Measurements from ENCODE around the gene FBXL15.

Gene FBXL15

GRCh38 chr10:102420714-102421506, at the start of gene FBXL15:
FBXL15 (plus strand) TSS chr10:102420836; CDS start chr10:102421130, 294 bp downstream.
- DNase-seq (ENCODE audit: low spot score), result peak; percentile 94

- DNase-seq (ENCODE audit: low spot score), result no peak
Measured at GRCh38 chr10:102371295-102371694, 49.3 kb upstream of the FBXL15 start.

DNA sequence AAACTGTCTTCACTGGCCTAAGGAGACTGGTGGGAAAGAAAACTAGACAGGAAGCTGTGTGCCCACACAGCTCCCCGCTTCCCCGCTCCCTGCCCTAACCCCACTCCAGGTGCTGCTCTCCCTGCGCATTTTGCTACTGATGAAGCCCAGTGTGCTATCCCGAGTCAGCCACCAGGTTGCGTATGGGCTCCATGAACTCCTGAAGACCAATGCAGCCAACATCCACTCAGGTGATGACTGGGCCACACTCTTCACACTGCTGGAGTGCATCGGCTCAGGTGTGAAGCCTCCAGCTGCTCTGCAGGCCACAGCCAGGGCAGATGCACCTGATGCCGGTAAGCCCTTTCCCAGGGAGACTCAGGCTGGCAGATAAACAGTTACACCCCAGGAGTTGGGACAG, 45.4 kb upstream of the FBXL15 start:
- no peak for DNase-seq (ENCODE audit: low spot score)

DNA sequence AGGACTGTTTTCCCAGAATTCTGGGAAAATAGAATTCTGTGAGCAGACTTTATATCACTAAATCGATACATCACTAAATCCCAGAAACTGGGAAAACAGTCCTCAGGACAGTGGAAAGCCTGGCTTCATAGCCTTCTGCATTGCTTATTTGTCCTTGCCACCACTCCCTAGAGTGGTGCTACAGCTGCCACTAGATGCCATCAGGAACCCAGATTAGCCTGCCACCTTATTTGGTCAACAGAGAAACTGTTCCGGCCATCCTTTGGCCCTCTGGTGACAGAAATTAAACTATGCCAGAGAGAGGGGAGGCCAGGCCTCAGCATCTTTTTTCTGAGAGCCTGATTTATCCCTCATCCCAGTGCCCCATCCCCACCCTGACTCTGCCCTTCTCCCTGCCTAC, 44.8 kb upstream of the FBXL15 start:
- DNase-seq (ENCODE audit: low spot score), result no peak

- DNase-seq (ENCODE audit: low spot score), result no peak
Measured at GRCh38 chr10:102376901-102377300, 43.7 kb upstream of the FBXL15 start.

DNA sequence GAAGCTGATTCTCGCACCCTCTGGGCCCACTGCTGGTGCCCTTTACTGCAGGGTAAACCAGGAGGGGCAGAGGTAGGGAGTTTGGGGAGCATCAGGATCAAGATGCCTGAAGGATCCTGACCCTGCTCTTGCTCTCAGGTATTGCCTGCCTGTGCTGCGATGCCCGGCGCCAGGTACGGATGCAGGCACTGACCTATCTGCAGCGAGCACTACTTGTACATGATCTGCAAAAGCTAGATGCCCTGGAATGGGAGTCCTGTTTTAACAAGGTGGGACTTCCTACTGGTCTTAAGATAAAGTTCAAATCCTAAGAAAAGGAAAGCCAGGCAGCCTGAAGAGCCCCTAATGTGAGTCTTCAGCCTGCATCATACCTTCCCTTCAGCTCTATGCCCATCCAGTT, 41.3 kb upstream of the FBXL15 start:
- no peak for DNase-seq (ENCODE audit: low spot score)

GRCh38 chr10:102381983-102382382, 38.7 kb upstream of the FBXL15 start:
- no peak for DNase-seq (ENCODE audit: low spot score)

DNA sequence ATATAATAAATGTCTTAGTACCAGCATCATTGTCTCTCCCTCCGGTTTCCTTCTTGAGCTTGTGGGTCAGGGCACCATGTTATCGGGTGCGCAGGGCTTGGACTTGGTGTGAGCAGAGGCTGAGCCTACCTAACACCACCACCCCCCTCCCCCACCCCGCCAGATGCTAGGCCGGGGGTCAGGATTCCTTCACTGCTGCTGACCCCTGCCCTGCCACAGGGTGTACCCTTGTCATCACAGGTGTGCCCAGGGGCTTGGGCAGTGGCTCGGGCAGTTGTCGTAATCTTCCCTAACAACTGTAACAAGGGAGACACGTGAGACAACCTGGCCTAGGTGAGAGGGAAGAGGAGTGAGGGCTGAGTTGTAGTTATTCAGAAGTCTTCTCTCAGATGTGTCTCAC, 37.8 kb upstream of the FBXL15 start:
- DNase-seq (ENCODE audit: low spot score), result no peak

- no peak for DNase-seq (ENCODE audit: low spot score)
Measured at GRCh38 chr10:102384053-102384452, 36.6 kb upstream of the FBXL15 start.

- DNase-seq (ENCODE audit: low spot score), result no peak
Measured at GRCh38 chr10:102384606-102385429, 35.8 kb upstream of the FBXL15 start.

DNA sequence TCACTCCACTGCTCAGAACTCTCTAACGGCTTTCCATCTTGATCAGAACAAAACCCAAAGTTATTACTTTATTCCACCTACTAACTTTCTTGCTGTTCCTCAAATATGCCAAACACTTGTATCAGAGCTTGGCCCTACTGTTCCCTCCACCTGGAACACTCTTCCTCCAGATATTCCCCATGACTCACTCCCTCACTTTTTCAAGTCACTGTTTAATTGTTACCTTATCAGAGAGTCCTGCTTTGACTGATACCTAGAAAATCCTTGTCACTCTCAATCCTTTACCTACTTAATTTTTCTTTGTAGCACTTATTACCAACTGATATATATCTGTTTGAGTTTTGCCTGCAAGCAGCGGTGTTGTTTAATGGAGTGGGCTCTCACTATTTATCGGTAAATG, 30.7 kb upstream of the FBXL15 start:
- no peak for DNase-seq (ENCODE audit: low spot score)

- no peak for DNase-seq (ENCODE audit: low spot score)
Measured at GRCh38 chr10:102392306-102392705, 28.3 kb upstream of the FBXL15 start.

DNA sequence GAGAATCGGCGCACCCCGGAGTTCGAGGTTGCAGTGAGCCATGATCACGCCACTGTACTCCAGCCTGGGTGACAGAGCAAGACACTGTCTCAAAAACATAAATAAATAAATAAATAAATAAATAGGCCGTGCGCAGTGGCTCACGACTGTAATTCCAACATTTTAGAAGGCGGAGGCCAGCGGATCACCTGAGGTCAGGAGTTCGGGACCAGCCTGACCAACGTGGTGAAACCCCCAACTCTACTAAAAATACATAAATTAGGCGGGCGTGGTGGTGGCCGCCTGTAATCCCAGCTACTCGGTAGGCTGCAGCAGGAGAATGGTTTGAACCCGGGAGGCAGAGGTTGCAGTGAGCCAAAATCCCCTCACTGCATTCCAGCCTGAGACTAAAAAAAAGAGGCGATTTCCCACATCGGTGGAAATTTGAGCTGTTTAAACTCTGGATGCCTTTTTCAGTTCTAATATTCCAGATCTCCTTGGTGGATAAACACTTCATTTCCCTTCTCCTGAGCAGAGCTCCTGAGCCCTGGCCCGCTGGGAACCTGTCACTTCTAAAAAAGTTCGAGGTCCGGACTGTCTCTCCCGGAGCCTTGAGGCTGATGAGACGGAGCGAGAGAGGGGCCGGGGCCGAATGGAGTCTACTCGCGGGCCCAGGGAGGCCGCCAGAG, 27.1 kb upstream of the FBXL15 start:
- DNase-seq (ENCODE audit: low spot score), result no peak

GRCh38 chr10:102394079-102394800, 26.4 kb upstream of the FBXL15 start:
- peak; percentile 63 for DNase-seq (ENCODE audit: low spot score)

- peak; percentile 6 for DNase-seq (ENCODE audit: low spot score)
Measured at GRCh38 chr10:102394801-102395399, 25.7 kb upstream of the FBXL15 start.

GRCh38 chr10:102395400-102396316, 25.0 kb upstream of the FBXL15 start, which contains the start of gene NFKB2:
NFKB2 (plus strand) TSS chr10:102395705; CDS start chr10:102395960, 255 bp downstream.
- peak; percentile 80 for DNase-seq (ENCODE audit: low spot score)

DNA sequence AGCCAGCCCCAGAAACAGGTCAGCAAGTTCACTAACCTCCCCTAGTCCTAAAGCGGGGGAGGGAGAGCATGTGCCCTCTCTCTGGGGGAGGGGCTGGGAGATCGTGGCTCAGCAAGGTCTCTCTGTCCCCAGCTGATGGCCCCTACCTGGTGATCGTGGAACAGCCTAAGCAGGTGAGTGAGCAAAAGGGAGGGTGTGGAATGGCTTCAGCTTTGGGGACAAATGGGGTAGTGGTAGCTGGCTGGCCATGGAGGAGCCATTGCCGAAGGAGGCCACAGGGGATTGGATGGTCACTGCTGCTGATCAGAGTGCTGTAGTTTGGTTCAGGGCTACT, 24.4 kb upstream of the FBXL15 start:
- no peak for DNase-seq (ENCODE audit: low spot score)

DNA sequence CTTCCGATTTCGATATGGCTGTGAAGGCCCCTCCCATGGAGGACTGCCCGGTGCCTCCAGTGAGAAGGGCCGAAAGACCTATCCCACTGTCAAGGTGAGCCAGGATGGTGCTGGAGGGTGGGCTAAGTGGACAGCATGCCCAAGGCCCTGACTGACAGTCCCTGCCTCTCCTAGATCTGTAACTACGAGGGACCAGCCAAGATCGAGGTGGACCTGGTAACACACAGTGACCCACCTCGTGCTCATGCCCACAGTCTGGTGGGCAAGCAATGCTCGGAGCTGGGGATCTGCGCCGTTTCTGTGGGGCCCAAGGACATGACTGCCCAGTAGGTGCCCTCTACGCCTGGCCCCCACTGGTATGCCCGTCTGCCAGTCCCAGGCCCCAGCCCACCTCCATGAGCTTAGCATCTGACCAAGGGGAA, 23.9 kb upstream of the FBXL15 start:
- no peak for DNase-seq (ENCODE audit: low spot score)

GRCh38 chr10:102397222-102398171, 23.1 kb upstream of the FBXL15 start:
- no peak for DNase-seq (ENCODE audit: low spot score)

Data from COLO829 (cell line).